ENCODE measurements around the gene SPNS3. TPM values are rescaled to one million over a fixed set of nuclear protein-coding genes. Genes with fewer than 3 reads are reported as not detected.

SPNS3 gene
- total RNA-seq, 1 experiment from 2014 or later: 15.9 TPM

DNA sequence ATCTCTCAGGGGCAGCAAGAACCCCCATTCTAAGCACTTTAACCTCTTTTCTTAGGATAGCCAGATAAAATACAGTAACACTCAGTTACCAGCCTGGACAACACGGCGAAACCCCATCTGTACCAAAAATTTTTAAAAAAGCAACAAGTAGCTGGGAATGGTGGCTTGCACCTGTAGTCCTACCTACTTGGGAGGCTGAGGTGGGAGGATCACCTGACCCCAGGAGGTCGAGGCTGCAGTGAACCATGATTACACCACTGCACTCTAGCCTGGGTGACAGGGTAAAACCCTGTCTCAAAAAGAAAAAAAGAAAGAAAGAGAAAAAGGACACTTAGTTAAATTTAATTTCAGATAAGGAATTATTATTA is 38.6 kb upstream of the SPNS3 start:
- TF ChIP-seq EZH2 (IDR thresholded peaks at IDR 0.05; ENCODE audit: low read depth): no peak
- TF ChIP-seq, protein P1, sequence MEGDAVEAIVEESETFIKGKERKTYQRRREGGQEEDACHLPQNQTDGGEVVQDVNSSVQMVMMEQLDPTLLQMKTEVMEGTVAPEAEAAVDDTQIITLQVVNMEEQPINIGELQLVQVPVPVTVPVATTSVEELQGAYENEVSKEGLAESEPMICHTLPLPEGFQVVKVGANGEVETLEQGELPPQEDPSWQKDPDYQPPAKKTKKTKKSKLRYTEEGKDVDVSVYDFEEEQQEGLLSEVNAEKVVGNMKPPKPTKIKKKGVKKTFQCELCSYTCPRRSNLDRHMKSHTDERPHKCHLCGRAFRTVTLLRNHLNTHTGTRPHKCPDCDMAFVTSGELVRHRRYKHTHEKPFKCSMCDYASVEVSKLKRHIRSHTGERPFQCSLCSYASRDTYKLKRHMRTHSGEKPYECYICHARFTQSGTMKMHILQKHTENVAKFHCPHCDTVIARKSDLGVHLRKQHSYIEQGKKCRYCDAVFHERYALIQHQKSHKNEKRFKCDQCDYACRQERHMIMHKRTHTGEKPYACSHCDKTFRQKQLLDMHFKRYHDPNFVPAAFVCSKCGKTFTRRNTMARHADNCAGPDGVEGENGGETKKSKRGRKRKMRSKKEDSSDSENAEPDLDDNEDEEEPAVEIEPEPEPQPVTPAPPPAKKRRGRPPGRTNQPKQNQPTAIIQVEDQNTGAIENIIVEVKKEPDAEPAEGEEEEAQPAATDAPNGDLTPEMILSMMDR (conservative IDR thresholded peaks at IDR 0.05): no peak
- Histone ChIP-seq H3K4me3 (no peak overlapping the region), H3K4me2 (peak overlapping the region; percentile 77), H3K36me3 (ENCODE audit: low read depth) (no peaks in the 10 kb centered on the region), H3K4me1 (replicated peaks; ENCODE audit: insufficient read depth) (peaks cover 46% of the 10 kb centered on the region), H3K9me2 (ENCODE audit: insufficient read depth) (no peaks in the 10 kb centered on the region), H3K27ac (peak overlapping the region; percentile 85), H3K9me3 (ENCODE audit: insufficient read depth, low read depth) (no peaks in the 10 kb centered on the region), H3K27me3 (ENCODE audit: insufficient read depth, low read depth) (no peaks in the 10 kb centered on the region), H4K20me1 (ENCODE audit: insufficient read depth) (no peaks in the 10 kb centered on the region), H2AFZ (no peak overlapping the region), H3F3A (ENCODE audit: insufficient read depth, low read depth) (peaks cover 22% of the 10 kb centered on the region), H3K79me2 (ENCODE audit: low read depth) (no peaks in the 10 kb centered on the region)
- CTCF ChIA-PET: interaction anchor here (0.6 to 0.7 kb wide), 2 partner anchors 89 to 796 kb away, joined by 8 to 9 read pairs; no protein-coding TSS in a partner anchor
- BruUV-seq (replicated peaks): no TSS peak
- intact Hi-C loops (cut with micrococcal nuclease; ENCODE audit: unreplicated experiment): no loop called here
- POLR2A ChIA-PET (ENCODE audit: unreplicated experiment): no interaction called here
- DNase-seq: no peak

DNA sequence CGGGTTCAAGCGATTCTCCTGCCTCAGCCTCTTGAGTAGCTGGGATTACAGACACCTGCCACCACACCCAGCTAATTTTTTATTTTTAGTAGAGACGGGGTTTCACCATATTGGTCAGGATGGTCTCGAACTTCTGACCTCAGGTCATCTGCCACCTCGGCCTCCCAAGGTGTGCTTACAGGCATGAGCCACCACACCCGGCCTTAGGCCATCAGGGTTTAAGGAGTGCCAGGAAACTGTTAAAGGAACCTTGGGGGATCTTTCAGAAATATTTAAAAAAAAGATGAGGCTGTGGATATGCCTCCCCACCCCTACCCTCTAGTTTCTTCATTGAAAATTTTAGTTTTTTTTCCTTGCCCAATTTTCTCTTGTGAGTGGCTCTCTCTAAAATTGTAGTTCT is 35.9 kb upstream of the SPNS3 start:
- intact Hi-C loops (cut with micrococcal nuclease; ENCODE audit: unreplicated experiment): no loop called here
- no peak overlapping the region for H3K27ac ChIP-seq
- no peak overlapping the region for H3K4me3 ChIP-seq
- no TSS peak for BruUV-seq (replicated peaks)
- DNase-seq: no peak
- peaks cover 31% of the 10 kb centered on the region for H3K4me1 ChIP-seq (replicated peaks; ENCODE audit: insufficient read depth)
- TF ChIP-seq, protein P1 (conservative IDR thresholded peaks at IDR 0.05): no peak
- no peak for TF ChIP-seq EZH2 (IDR thresholded peaks at IDR 0.05; ENCODE audit: low read depth)
- CTCF ChIA-PET: interaction anchor here (0.6 kb wide), 1 partner anchor 11 kb away, joined by 3 read pairs; no protein-coding TSS in a partner anchor
- H3K36me3 ChIP-seq (ENCODE audit: low read depth): no peaks in the 10 kb centered on the region
- no peak overlapping the region for H3K4me2 ChIP-seq
- H3F3A ChIP-seq (ENCODE audit: insufficient read depth, low read depth): peaks cover 18% of the 10 kb centered on the region
- no peaks in the 10 kb centered on the region for H3K9me2 ChIP-seq (ENCODE audit: insufficient read depth)
- H3K79me2 ChIP-seq (ENCODE audit: low read depth): no peaks in the 10 kb centered on the region
- H3K9me3 ChIP-seq (ENCODE audit: insufficient read depth, low read depth): no peaks in the 10 kb centered on the region
- POLR2A ChIA-PET (ENCODE audit: unreplicated experiment): no interaction called here
- no peak overlapping the region for H2AFZ ChIP-seq
- no peaks in the 10 kb centered on the region for H3K27me3 ChIP-seq (ENCODE audit: insufficient read depth, low read depth)
- no peaks in the 10 kb centered on the region for H4K20me1 ChIP-seq (ENCODE audit: insufficient read depth)

- CTCF ChIA-PET: no interaction called here
These were observed 28.6 kb upstream of the SPNS3 start for GRCh38 chr17:4405038-4405669.

More at GRCh38 chr17:4405038-4405669, 28.6 kb upstream of the SPNS3 start:
- Histone ChIP-seq H3K4me2 (no peak overlapping the region), H3K27ac (no peak overlapping the region), H4K20me1 (ENCODE audit: insufficient read depth) (no peaks in the 10 kb centered on the region), H3K4me1 (replicated peaks; ENCODE audit: insufficient read depth) (peaks cover 4% of the 10 kb centered on the region; the same call in 1 of the 2 replicates), H3K9me2 (ENCODE audit: insufficient read depth) (no peaks in the 10 kb centered on the region), H3F3A (ENCODE audit: insufficient read depth, low read depth) (no peaks in the 10 kb centered on the region), H3K27me3 (ENCODE audit: insufficient read depth, low read depth) (no peaks in the 10 kb centered on the region), H3K9me3 (ENCODE audit: insufficient read depth, low read depth) (no peaks in the 10 kb centered on the region), H3K79me2 (ENCODE audit: low read depth) (no peaks in the 10 kb centered on the region), H3K4me3 (no peak overlapping the region), H2AFZ (no peak overlapping the region), H3K36me3 (ENCODE audit: low read depth) (no peaks in the 10 kb centered on the region)
- POLR2A ChIA-PET (ENCODE audit: unreplicated experiment): no interaction called here
- no peak for TF ChIP-seq EZH2 (IDR thresholded peaks at IDR 0.05; ENCODE audit: low read depth)
- TF ChIP-seq, protein P1 (conservative IDR thresholded peaks at IDR 0.05): no peak
- no peak for DNase-seq
- BruUV-seq (replicated peaks): no TSS peak
- intact Hi-C loops (cut with micrococcal nuclease; ENCODE audit: unreplicated experiment): loop anchor here (5.0 kb wide), 1 partner anchor 38 kb away; the partner anchor contains the start of gene UBE2G1
